ENCODE data around the gene DHX16.
"Not testable (repeated sequence)": the region's sequence is repeated elsewhere in the genome, so short reads cannot be mapped to it uniquely, and the experiment has no call there.

The DHX16 gene

GRCh38 chr6:30664994-30665767 is 7.6 kb downstream of the DHX16 start:
- Histone ChIP-seq H3K9me3 (ENCODE audit: insufficient read depth, low read length) (no peaks in the 10 kb centered on the region), H4K20me1 (ENCODE audit: low read depth, low read length) (no peaks in the 10 kb centered on the region), H3K27ac (ENCODE audit: low read depth, low read length) (no peak overlapping the region), H3K27me3 (ENCODE audit: low read length) (no peaks in the 10 kb centered on the region), H2AFZ (ENCODE audit: low read depth, low read length, severe bottlenecking) (no peak overlapping the region), H3F3A (ENCODE audit: insufficient read depth) (peaks cover 3% of the 10 kb centered on the region; the same call in 1 of the 2 replicates), H3K4me3 (ENCODE audit: insufficient read depth, low read length, poor library complexity, severe bottlenecking) (no peak overlapping the region), H3K4me2 (ENCODE audit: low read depth, low read length, poor library complexity, severe bottlenecking) (no peak overlapping the region), H3K9me2 (replicated peaks; ENCODE audit: insufficient read depth, low read length) (no peaks in the 10 kb centered on the region), H3K36me3 (ENCODE audit: low read length) (peaks cover 26% of the 10 kb centered on the region; the same call in 1 of the 2 replicates), H3K79me2 (ENCODE audit: insufficient read depth, low read length) (no peaks in the 10 kb centered on the region), H3K9ac (ENCODE audit: low read length) (no peak overlapping the region)
- TF ChIP-seq EZH2phosphoT487 (conservative IDR thresholded peaks at IDR 0.05; ENCODE audit: low read length) (no peak), CTCF (IDR thresholded peaks at IDR 0.05; ENCODE audit: insufficient read depth, low read length, poor library complexity, severe bottlenecking) (no peak)

- H3K9me2 ChIP-seq (replicated peaks; ENCODE audit: insufficient read depth, low read length); H2AFZ ChIP-seq (ENCODE audit: low read depth, low read length, severe bottlenecking); H3K4me3 ChIP-seq (ENCODE audit: insufficient read depth, low read length, poor library complexity, severe bottlenecking); H3K4me2 ChIP-seq (ENCODE audit: low read depth, low read length, poor library complexity, severe bottlenecking); H3K79me2 ChIP-seq (ENCODE audit: insufficient read depth, low read length); H3K9me3 ChIP-seq (ENCODE audit: insufficient read depth, low read length); H4K20me1 ChIP-seq (ENCODE audit: low read depth, low read length); H3K27me3 ChIP-seq (ENCODE audit: low read length); H3K27ac ChIP-seq (ENCODE audit: low read depth, low read length); H3F3A ChIP-seq (ENCODE audit: insufficient read depth); H3K9ac ChIP-seq (ENCODE audit: low read length): not testable (repeated sequence)
- peaks cover 22% of the 10 kb centered on the region; the same call in 1 of the 2 replicates for H3K36me3 ChIP-seq (ENCODE audit: low read length)
Observed at GRCh38 chr6:30657922-30658321, 14.9 kb downstream of the DHX16 start.

- H3K79me2 ChIP-seq (ENCODE audit: insufficient read depth, low read length), result no peaks in the 10 kb centered on the region
- peaks cover 12% of the 10 kb centered on the region for H3F3A ChIP-seq (ENCODE audit: insufficient read depth)
- no peaks in the 10 kb centered on the region for H3K9me2 ChIP-seq (replicated peaks; ENCODE audit: insufficient read depth, low read length)
- H3K4me2 ChIP-seq (ENCODE audit: low read depth, low read length, poor library complexity, severe bottlenecking), result no peak overlapping the region
- TF ChIP-seq EZH2phosphoT487 (conservative IDR thresholded peaks at IDR 0.05; ENCODE audit: low read length) (no peak), CTCF (IDR thresholded peaks at IDR 0.05; ENCODE audit: insufficient read depth, low read length, poor library complexity, severe bottlenecking) (no peak)
- no peak overlapping the region for H3K4me3 ChIP-seq (ENCODE audit: insufficient read depth, low read length, poor library complexity, severe bottlenecking)
- no peaks in the 10 kb centered on the region for H3K9me3 ChIP-seq (ENCODE audit: insufficient read depth, low read length)
- no peak overlapping the region for H3K9ac ChIP-seq (ENCODE audit: low read length)
- no peaks in the 10 kb centered on the region for H4K20me1 ChIP-seq (ENCODE audit: low read depth, low read length)
- no peak overlapping the region for H2AFZ ChIP-seq (ENCODE audit: low read depth, low read length, severe bottlenecking)
- no peaks in the 10 kb centered on the region for H3K27me3 ChIP-seq (ENCODE audit: low read length)
- H3K27ac ChIP-seq (ENCODE audit: low read depth, low read length), result no peak overlapping the region
- peaks cover 19% of the 10 kb centered on the region; the same call in 1 of the 2 replicates for H3K36me3 ChIP-seq (ENCODE audit: low read length)
Observed at GRCh38 chr6:30657454-30657853, 15.4 kb downstream of the DHX16 start.

- Histone ChIP-seq H3K9ac (ENCODE audit: low read length) (no peak overlapping the region), H3K4me3 (ENCODE audit: insufficient read depth, low read length, poor library complexity, severe bottlenecking) (no peak overlapping the region), H3K27me3 (ENCODE audit: low read length) (no peaks in the 10 kb centered on the region), H3K9me2 (replicated peaks; ENCODE audit: insufficient read depth, low read length) (no peaks in the 10 kb centered on the region), H3K27ac (ENCODE audit: low read depth, low read length) (no peak overlapping the region), H3K4me2 (ENCODE audit: low read depth, low read length, poor library complexity, severe bottlenecking) (no peak overlapping the region), H2AFZ (ENCODE audit: low read depth, low read length, severe bottlenecking) (no peak overlapping the region), H3K36me3 (ENCODE audit: low read length) (peaks cover 13% of the 10 kb centered on the region; the same call in 1 of the 2 replicates), H3F3A (ENCODE audit: insufficient read depth) (peaks cover 16% of the 10 kb centered on the region), H3K9me3 (ENCODE audit: insufficient read depth, low read length) (no peaks in the 10 kb centered on the region), H4K20me1 (ENCODE audit: low read depth, low read length) (no peaks in the 10 kb centered on the region), H3K79me2 (ENCODE audit: insufficient read depth, low read length) (no peaks in the 10 kb centered on the region)
- TF ChIP-seq EZH2phosphoT487 (conservative IDR thresholded peaks at IDR 0.05; ENCODE audit: low read length) (no peak), CTCF (IDR thresholded peaks at IDR 0.05; ENCODE audit: insufficient read depth, low read length, poor library complexity, severe bottlenecking) (no peak)
Observed at GRCh38 chr6:30656513-30656912, 16.3 kb downstream of the DHX16 start.
